WTC11 (cell line): ENCODE measurements around the gene OR52H1. TPM values are rescaled to one million over a fixed set of nuclear protein-coding genes. Genes with fewer than 3 reads are reported as not detected.

ENCODE experiments used
- ATAC-seq: fragments of 200-7000 bp; cut with Tn5 transposase; 2 replicates; pipeline ENCODE4 v1.10.0; 2021; ENCODE audit warnings: mild to moderate bottlenecking, moderate library complexity
- CTCF ChIA-PET: fragments of 300-600 bp; sonication (Branson Sonifier 250); formaldehyde crosslinking; loops from one replicate; lab custom pipeline; 2021; ENCODE audit warnings: antibody characterized with exemption; lab: Charles Lee
- POLR2A ChIA-PET: fragments of 350-600 bp; sonication (Branson Sonifier 250); formaldehyde crosslinking; loops from one replicate; lab custom pipeline; 2021; ENCODE audit warnings: antibody characterized with exemption; lab: Charles Lee
- DNase-seq: peaks from one replicate; pipeline ENCODE4 v3.0.0; 2021; ENCODE audit warnings: low spot score
- H3K27ac Mint-ChIP-seq: 2 replicates; pipeline ENCODE4 v1.8.0; 2021; ENCODE audit warnings: mixed read lengths
- H3K27me3 Mint-ChIP-seq: 2 replicates; pipeline ENCODE4 v1.8.0; 2021; ENCODE audit warnings: low read depth, mild to moderate bottlenecking, moderate library complexity, mixed read lengths
- H3K36me3 Mint-ChIP-seq: 2 replicates; pipeline ENCODE4 v1.8.0; 2021; ENCODE audit warnings: mixed read lengths
- H3K4me1 Mint-ChIP-seq: 2 replicates; pipeline ENCODE4 v1.8.0; 2022; ENCODE audit warnings: mixed read lengths
- H3K4me3 Mint-ChIP-seq: 2 replicates; pipeline ENCODE4 v1.8.0; 2021; ENCODE audit warnings: mild to moderate bottlenecking, moderate library complexity, mixed read lengths
- H3K9me3 Mint-ChIP-seq: 2 replicates; pipeline ENCODE4 v1.8.0; 2021; ENCODE audit warnings: mixed read lengths
- AR ChIP-seq: fragments of 250-450 bp; sonication (Bioruptor Pico); IDR thresholded peaks from 2 replicates; pipeline ENCODE4 v1.9.0; 2021; ENCODE audit warnings: mild to moderate bottlenecking
- ATF6 ChIP-seq: sonication (generic); formaldehyde crosslinking; IDR thresholded peaks from 2 replicates; pipeline ENCODE4 v1.8.1; 2023; ENCODE audit warnings: mild to moderate bottlenecking, missing genetic modification reagents
- CTCF ChIP-seq: fragments of 200-600 bp; IDR thresholded peaks from 2 replicates; pipeline ENCODE4 v1.8.0; 2022; ENCODE audit warnings: antibody characterized with exemption
- E2F1 ChIP-seq: sonication (generic); formaldehyde crosslinking; IDR thresholded peaks from 2 replicates; pipeline ENCODE4 v1.8.0; 2022; ENCODE audit warnings: mild to moderate bottlenecking, missing genetic modification reagents
- E2F5 ChIP-seq: sonication (generic); formaldehyde crosslinking; IDR thresholded peaks from 2 replicates; pipeline ENCODE4 v1.8.1; 2022; ENCODE audit warnings: mild to moderate bottlenecking, moderate library complexity, missing genetic modification reagents
- EMX1 ChIP-seq: fragments of 250-450 bp; sonication (Bioruptor Pico); IDR thresholded peaks from 2 replicates; pipeline ENCODE4 v1.8.0; 2021; ENCODE audit warnings: mild to moderate bottlenecking
- FOXJ3 ChIP-seq: sonication (generic); formaldehyde crosslinking; IDR thresholded peaks from 2 replicates; pipeline ENCODE4 v1.9.0; 2021; ENCODE audit warnings: missing genetic modification reagents, mild to moderate bottlenecking, borderline replicate concordance
- FOXP4 ChIP-seq: sonication (generic); formaldehyde crosslinking; IDR thresholded peaks from 2 replicates; pipeline ENCODE4 v1.8.0; 2022; ENCODE audit warnings: mild to moderate bottlenecking, missing genetic modification reagents
- GTF2I ChIP-seq: fragments of 250-450 bp; sonication (Bioruptor Pico); conservative IDR thresholded peaks from 2 replicates; pipeline ENCODE4 v1.4.0; 2021; ENCODE audit warnings: mild to moderate bottlenecking
- KAT7 ChIP-seq: sonication (generic); formaldehyde crosslinking; IDR thresholded peaks from 2 replicates; pipeline ENCODE4 v1.8.1; 2023; ENCODE audit warnings: missing genetic modification reagents, mild to moderate bottlenecking, borderline replicate concordance
- MAX ChIP-seq: sonication (generic); formaldehyde crosslinking; IDR thresholded peaks from 2 replicates; pipeline ENCODE4 v1.8.0; 2022; ENCODE audit warnings: mild to moderate bottlenecking, missing genetic modification reagents
- NFYB ChIP-seq: sonication (generic); formaldehyde crosslinking; conservative IDR thresholded peaks from 2 replicates; pipeline ENCODE4 v1.8.0; 2022; ENCODE audit warnings: low read depth, missing genetic modification reagents
- NR1H2 ChIP-seq: sonication (generic); formaldehyde crosslinking; IDR thresholded peaks from 2 replicates; pipeline ENCODE4 v1.9.0; 2021; ENCODE audit warnings: mild to moderate bottlenecking, moderate library complexity, missing genetic modification reagents
- SOX15 ChIP-seq: fragments of 250-450 bp; sonication (Bioruptor Pico); IDR thresholded peaks from 2 replicates; pipeline ENCODE4 v1.9.0; 2021; ENCODE audit warnings: mild to moderate bottlenecking
- TP53 ChIP-seq: sonication (generic); formaldehyde crosslinking; IDR thresholded peaks from 2 replicates; pipeline ENCODE4 v1.8.1; 2023; ENCODE audit warnings: mild to moderate bottlenecking, missing genetic modification reagents
- USF1 ChIP-seq: sonication (generic); formaldehyde crosslinking; IDR thresholded peaks from 2 replicates; pipeline ENCODE4 v1.8.0; 2022; ENCODE audit warnings: mild to moderate bottlenecking, missing genetic modification reagents
- ZNF396 ChIP-seq: fragments of 250-450 bp; sonication (Bioruptor Pico); IDR thresholded peaks from 2 replicates; pipeline ENCODE4 v1.8.0; 2021; ENCODE audit warnings: mild to moderate bottlenecking, moderate library complexity, borderline replicate concordance
- ZNF423 ChIP-seq: fragments of 250-450 bp; sonication (Bioruptor Pico); IDR thresholded peaks from 2 replicates; pipeline ENCODE4 v2.1.2; 2022; ENCODE audit warnings: mild to moderate bottlenecking, moderate library complexity
- total RNA-seq: library from RNA; stranded (reverse); gene quantifications from 3 replicates; pipeline ENCODE4 v1.2.3, GENCODE V29; 2021

Gene OR52H1
- total RNA-seq, 1 experiment from 2014 or later = not detected

- TF ChIP-seq E2F1 (CRISPR knock-in tag) = no peak
Measured at GRCh38 chr11:5509803-5510202, 38.5 kb downstream of the OR52H1 start, which contains the start of gene UBQLN3 (continued).

- Mint-ChIP-seq H3K9me3 (no peaks in the 10 kb centered on the region), H3K4me3 (no peak overlapping the region), H3K36me3 (no peaks in the 10 kb centered on the region), H3K27me3 (no peaks in the 10 kb centered on the region), H3K27ac (no peak overlapping the region), H3K4me1 (peaks cover 6% of the 10 kb centered on the region)
- TF ChIP-seq ZNF396 = no peak
- no peak for TF ChIP-seq AR (CRISPR knock-in tag)
- TF ChIP-seq GTF2I (CRISPR knock-in tag) = no peak
- TF ChIP-seq NFYB (CRISPR knock-in tag) = no peak
- TF ChIP-seq CTCF = no peak
- TF ChIP-seq NR1H2 = no peak
- TF ChIP-seq ZNF423 (CRISPR knock-in tag) = no peak
- TF ChIP-seq TP53 (CRISPR knock-in tag) = no peak
- TF ChIP-seq SOX15 (CRISPR knock-in tag) = no peak
- no peak for TF ChIP-seq FOXP4 (CRISPR knock-in tag)
- no peak for TF ChIP-seq MAX
- TF ChIP-seq KAT7 (CRISPR knock-in tag) = no peak
- TF ChIP-seq FOXJ3 (CRISPR knock-in tag) = no peak
- no peak for TF ChIP-seq EMX1 (CRISPR knock-in tag)
- no peak for TF ChIP-seq ATF6 (CRISPR knock-in tag)
- TF ChIP-seq USF1 (CRISPR knock-in tag) = no peak
- no peak for TF ChIP-seq E2F5
- CTCF ChIA-PET = no interaction called here
- no peak for DNase-seq
- no peak for ATAC-seq
- POLR2A ChIA-PET = no interaction called here
Measured at GRCh38 chr11:5508605-5509004, 39.7 kb downstream of the OR52H1 start.
